ENCODE results near the gene RACGAP1.

The RACGAP1 gene, protein sequence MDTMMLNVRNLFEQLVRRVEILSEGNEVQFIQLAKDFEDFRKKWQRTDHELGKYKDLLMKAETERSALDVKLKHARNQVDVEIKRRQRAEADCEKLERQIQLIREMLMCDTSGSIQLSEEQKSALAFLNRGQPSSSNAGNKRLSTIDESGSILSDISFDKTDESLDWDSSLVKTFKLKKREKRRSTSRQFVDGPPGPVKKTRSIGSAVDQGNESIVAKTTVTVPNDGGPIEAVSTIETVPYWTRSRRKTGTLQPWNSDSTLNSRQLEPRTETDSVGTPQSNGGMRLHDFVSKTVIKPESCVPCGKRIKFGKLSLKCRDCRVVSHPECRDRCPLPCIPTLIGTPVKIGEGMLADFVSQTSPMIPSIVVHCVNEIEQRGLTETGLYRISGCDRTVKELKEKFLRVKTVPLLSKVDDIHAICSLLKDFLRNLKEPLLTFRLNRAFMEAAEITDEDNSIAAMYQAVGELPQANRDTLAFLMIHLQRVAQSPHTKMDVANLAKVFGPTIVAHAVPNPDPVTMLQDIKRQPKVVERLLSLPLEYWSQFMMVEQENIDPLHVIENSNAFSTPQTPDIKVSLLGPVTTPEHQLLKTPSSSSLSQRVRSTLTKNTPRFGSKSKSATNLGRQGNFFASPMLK

GRCh38 chr12:50025187-50026059 lies at the start of gene RACGAP1:
RACGAP1 (minus strand) TSS chr12:50025494; CDS start chr12:50016715, 8,779 bp downstream.
- DNase-seq = peak; percentile 97

GRCh38 chr12:50073712-50074111 lies 48.4 kb upstream of the RACGAP1 start:
- no peak for DNase-seq

DNA sequence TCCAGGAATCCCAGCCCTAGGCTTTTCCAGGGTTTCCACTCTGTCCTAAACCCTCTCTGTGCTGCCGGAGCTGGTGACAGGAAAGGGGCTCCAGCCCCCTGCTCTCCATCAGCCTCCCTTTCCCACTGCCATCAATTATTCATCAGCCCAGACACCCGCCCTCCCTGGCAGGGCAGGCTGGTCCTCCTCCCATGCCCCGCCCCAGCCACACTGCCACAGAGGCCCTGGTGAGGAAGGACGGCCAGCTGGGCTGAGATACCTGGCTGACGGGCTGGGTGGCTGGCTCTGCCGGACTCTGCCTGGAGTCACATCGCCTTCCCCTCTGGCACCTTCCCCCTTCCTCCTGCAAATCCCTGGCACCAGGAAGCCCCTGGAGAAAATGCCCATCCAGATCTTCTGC lies 47.9 kb upstream of the RACGAP1 start:
- DNase-seq = no peak

DNA sequence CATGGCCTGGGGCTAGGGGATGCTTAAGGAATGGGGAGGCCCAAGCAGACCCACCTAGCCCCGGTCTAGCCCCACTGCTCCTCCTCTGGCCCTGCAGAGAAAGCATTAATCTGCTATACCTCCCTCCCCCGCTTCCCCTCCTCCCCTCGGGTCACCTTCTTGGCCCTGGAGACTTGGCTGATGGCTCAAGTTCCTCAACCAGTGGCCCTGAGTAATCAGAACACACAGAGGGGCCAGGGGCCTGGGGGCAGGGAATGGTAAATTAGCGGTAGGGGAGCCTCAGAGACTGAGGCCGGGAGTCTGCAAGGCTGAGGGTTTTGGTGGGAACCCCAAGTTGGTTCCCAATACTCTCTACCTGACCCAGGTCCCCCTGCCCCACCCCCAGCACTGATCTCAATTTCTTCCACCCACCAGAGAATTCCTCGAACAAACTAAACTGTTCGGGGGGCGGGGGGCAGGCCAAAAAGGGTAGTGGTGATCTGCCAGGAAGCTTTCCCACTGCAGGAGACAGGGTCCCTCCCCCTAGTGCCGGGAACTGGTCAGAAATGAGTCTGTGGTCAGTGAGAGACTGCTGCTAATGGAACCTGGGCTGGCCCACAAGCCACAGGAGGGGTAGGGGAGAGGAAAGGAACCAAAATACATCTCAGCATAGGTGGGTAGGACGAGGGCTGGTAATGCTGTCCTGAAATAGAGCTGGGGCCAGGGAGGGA lies 47.1 kb upstream of the RACGAP1 start:
- DNase-seq = no peak

DNA sequence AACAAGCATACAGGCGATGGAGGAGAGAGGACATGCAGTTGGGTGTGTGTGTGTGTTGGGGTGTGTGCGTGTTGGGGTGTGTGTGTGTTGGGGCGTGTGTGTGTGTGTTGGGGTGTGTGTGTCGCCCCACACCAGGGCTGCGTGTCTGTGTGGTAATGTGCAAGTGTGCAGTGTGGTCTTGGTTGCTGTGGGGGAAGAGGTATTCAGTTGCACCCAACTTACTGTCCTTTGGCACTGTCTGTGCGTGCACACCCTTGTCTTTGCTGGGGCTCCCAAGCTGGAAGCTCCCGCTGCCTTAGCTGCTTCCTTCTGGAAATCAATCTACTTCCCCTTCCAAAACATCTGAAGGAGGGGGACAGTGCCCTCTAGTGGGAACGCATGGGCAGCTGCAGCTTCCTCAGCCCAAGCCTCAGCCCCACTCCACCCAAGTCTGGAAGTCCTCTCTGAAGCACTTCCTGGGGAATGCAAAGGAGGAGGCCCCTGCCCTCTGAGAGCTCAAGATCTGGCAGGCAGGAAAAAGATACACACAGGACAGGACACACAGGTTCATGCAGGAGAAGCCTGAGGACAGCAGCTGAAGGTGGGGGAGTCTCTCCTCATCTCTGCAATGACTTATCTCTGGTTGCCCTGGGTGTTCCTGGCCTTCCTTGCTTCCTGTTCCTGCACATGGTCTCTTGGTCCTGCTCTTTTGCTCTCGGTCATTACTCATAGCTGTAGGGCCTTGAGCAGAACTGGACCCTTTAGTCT lies 45.2 kb upstream of the RACGAP1 start:
- peak; percentile 79 for DNase-seq

DNA sequence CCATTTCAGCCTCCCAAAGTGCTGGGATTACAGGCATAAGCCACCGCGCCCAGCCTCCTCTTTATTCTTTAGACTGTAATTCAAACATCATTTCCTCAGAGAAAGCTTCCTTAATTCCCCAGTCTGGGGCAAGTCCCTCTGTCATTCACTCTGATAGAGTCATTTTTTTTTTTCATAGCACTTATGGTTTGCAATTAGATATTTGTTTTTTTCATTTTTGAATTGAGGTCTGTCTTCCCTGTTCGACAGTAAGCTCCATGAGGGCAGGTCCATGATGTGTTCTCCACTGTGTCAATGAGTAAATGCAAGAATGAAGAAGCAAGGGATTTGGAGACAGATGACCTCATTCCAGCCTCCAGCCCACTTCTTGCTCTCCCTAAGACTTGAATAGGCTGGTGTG lies 44.2 kb upstream of the RACGAP1 start:
- no peak for DNase-seq

GRCh38 chr12:50069069-50069468 lies 43.8 kb upstream of the RACGAP1 start:
- no peak for DNase-seq

- no peak for DNase-seq
Measured at GRCh38 chr12:50066402-50066801, 41.1 kb upstream of the RACGAP1 start.

DNA sequence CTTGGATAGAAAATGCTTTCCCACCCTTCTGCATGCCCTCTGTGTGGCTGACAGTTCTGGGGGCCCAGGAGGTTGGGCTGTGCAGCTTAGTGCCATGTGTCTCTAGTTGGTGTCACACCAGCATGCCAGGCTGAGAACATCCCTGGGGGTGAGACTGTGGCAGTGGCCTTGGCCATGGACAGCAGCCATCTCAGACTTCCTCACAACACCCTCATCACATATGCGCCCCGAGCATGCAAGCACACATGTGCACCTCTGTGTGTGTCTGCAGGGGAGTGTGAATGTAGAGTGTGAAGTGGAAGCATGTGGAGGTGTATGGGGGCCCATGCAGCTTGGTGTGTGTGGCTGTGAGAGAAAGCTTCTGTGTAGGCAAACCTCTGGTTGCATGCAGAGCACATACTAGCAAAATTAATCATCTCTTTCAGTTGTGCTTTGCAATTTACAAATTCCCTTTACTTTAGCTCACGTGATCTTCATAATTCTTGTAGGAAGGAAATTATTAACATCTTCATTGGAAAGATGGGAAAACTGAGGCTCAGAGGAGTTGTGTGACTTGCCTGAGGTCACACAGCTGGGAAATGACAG lies 40.5 kb upstream of the RACGAP1 start:
- no peak for DNase-seq

GRCh38 chr12:50062728-50063460 lies 37.6 kb upstream of the RACGAP1 start:
- DNase-seq = no peak

DNA sequence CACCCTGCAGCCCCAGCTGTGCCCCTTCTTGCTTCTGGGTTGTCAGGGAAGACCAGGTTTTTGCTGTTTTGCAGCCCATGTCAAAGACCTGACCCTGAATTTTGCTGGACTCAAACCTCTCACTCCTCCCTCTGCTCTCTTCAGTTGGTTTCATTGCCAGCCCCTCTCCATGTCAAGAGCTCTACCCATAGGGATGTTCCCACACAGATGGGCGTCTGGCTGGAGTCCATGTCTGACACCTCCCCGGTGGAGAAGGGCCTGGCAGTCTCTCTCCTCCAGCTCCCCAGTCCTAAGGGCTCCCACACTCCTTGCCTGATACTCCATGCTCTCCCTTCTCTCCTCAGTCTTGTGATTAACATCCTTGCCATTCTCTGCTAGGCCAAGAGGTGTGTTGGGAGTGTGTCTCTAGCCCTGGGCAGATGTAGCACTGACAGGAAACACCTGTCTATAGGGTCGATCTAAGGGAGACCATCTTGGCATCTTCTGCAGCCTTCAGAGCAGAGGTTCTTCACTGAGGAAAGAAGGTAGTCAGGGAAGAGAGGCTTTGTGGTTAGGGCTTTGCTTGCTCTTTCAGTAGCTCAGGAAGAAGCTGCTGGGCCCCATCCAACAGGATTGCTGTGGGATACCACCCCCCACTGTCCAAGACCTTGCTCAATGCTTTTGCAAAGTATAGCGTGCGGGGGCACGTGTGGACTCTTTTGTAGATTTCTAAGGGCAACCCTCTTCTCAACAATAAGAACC lies 36.8 kb upstream of the RACGAP1 start:
- no peak for DNase-seq

GRCh38 chr12:50061171-50061570 lies 35.9 kb upstream of the RACGAP1 start:
- DNase-seq = no peak

DNA sequence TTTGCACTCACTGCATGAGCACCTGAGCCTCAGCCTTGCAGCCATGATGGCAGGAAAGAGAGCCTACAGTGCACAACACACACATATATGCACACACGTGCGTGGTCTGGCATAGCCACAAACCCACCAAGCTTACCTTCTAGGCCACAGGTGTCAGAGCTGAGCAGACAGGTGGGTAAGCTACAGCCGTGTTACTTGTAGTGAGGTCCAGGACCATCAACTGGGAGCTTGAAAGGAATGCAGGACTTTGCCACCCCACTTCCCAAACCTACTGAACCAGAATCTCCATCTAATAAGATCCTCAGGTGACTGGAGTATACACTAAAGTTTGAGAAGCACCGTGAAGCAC lies 34.8 kb upstream of the RACGAP1 start:
- DNase-seq = no peak

DNA sequence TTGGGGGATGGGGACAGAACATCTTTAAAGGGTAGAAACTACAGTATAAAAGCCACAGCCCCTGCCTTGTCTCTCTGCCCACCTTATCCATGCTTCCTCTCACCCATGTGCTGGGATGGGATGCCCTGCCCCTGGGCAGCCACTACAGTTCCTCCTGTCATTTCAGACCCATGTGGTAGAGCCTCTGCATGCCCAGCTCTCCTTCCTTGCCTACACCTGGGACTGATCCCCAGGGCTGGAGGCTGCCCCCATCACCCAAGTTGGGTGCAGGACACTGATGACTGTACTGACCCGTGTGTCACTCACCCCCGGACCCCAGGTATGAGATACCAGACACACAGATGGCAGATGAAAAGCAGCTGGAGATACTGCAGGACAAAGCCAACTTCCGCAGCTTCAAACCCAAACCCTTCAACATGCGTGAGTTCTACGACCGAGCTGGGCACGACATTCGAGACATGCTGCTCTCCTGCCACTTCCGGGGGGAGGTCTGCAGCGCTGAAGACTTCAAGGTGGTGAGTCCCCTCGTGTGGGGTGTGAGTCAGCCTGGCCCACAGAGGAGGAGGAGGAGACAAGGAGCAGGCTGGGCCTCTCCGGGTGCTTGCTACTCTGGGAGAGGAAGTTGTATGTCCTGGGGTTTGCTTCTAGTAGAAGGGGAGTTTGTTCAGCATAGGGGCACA lies 34.3 kb upstream of the RACGAP1 start:
- DNase-seq = peak; percentile 76

GRCh38 chr12:50058743-50059312 lies 33.5 kb upstream of the RACGAP1 start:
- DNase-seq = peak; percentile 42

GRCh38 chr12:50057896-50058670 lies 32.8 kb upstream of the RACGAP1 start:
- no peak for DNase-seq

DNA sequence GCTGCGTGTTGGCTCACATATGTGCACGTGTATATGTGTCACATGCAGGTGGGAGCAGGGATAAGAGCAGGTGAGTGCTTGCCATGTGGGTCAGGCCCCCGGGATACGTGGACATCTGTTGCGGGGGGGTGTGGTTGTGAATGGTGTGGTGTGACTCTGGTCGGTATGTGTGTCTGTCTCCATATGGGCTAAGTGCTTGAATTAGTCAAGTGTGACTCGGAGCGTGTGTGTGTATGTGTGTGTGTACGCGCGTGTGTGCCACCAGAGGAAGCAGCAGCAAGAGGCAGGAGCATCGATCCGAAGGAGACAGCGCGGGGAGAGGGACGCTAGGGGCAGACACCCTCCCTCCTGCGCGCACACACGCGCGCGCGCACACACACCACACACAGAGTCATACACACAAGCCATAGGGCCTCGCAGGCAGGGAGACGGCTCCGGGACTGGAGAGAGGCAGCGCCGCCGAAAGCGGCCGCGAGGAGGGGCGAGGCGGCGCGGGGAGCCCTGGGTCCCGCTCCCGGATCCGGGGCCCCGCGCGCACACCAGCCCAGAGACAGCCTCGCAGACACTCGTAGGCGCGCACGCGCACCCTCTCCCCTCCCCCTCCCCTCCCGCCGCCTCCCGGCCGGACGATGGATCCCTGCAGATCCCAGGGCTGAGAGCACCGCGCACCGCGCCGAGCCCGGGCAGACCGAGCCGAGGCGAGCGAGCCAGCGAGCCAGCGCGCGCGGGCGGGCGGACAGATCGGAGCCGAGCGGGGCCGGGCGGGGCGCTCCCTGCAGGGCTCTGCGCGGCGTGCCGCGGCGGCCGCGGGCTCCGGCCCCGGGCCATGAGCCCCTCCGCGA lies 31.9 kb upstream of the RACGAP1 start, which contains the start of gene ASIC1:
TSS of gene ASIC1 (plus strand) at position 597 of the 842 bp plus-strand sequence. CDS start 1,171 bp downstream, outside the sequence.
- peak; percentile 67 for DNase-seq

All from activated CD4-positive, alpha-beta T cell treated with anti-CD3 and anti-CD28 coated beads for 48 hours (primary cell).